COLO829 (cell line): ENCODE data around the gene SHISA4.
"Not testable (repeated sequence)": the region's sequence is repeated elsewhere in the genome, so short reads cannot be mapped to it uniquely, and the experiment has no call there.

Experiments used
- DNase-seq: peaks from one replicate; pipeline ENCODE4 v3.0.0; 2012; ENCODE audit warnings: low spot score

SHISA4 gene

GRCh38 chr1:201898240-201898894, 9.7 kb downstream of the SHISA4 start:
- DNase-seq = no peak

DNA sequence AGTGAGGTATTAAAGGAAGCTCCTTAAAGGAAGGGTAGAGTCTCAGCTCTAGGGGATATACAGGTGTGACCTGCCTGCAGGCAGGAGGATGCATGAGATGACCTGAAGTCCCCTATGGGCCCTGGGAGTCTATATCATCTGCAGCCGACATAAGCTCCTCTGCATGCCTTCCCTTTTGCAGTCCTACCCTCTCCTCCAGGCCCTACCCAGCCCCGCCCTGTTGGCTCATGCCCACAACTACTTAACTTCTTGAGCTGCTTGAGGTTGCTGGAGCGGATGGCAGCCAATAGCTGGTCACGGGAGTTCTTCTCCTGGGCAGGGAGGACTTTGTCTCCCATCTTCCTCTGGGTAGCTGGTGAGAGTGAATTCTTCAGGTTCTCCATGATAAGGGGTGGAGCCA, 10.3 kb downstream of the SHISA4 start:
- no peak for DNase-seq

DNA sequence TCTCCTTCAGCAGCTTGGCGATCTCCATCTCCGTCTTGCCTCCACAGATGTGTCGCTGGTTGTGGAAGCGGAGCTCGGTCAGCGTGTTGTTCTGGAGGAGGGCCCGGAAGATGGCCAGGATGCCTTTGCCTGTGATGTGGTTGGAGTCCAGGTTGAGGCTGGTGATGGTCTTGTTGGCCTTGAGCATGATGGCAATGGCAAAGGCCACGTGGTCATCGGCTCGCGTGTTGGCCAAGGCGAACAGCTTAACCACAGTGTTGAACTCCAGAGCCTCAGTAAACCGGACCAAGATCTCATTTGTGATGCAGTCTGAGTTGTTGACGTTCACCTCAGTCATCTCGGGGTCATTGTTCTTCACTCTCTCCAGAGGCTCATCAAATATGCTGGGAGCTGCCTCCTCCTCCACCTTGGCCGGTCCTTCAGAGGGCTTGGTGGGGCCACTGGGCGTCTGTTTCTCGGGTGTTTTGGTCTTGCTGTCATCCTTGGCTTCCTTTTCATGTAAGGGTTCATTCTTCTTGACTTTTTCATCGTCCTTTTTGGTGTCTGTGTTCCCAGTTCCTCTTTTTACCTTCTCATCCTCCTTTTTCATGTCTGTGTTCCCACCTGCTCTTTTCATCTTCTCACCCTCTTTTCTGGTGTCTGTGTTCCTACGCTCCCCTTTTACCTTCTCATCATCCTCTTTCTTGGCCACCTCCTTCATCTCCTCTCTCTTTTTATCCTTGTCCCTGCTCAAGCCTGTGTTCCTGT, 11.2 kb downstream of the SHISA4 start:
- DNase-seq = no peak

DNA sequence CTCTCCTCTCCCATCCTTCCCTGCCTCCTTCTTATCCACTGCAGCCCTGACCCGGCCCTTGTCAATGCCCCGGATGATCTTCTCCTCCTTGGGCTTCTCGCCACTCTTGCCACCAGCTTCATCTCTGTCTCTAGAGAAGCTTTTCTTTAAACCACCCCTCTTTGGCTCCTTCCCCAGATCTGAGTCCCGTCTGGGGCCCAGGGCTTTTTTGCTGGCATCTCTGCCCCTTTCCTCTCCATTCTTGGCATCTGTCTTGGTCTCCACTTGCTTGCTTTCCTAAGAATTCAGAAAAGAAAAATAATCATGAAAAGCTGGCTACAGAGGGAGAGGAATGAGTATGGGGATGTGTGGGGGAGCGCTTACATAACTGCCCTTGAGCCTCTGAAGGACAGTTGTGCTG, 11.8 kb downstream of the SHISA4 start:
- DNase-seq = no peak

DNA sequence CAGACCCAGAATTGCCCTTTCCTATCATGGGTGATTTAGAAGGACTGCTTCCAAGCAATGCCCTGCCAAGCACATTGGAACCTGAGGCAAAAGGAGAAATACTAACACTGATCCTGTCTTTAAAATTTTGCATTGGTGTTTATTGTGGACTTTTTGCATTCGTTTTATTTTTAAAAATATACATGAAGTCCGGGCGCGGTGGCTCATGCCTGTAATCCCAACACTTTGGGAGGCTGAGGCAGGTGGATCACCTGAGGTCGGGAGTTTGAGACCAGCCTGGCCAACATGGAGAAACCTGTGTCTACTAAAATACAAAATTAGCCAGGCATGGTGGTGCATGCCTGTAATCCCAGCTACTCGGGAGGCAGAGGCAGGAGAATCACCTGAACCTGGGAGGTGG, 12.3 kb downstream of the SHISA4 start:
- not testable (repeated sequence) for DNase-seq

DNA sequence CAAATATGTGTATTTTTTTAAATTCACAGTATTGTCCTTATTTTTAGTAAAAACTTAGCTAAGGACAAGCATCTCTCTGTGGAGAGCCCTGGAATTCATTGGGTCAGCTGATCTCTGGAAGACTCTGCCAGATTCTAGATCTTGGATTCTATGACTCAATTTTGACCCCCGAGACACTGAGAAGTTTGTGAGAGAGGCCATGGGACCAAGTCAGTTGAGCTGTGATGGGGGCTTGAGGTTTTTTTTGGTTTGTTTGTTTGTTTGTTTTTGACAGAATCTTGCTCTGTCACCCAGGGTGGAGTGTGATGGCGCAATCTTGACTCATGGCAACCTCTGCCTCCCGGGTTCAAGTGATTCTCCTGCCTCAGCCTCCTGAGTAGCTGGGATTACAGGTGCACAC, 13.5 kb downstream of the SHISA4 start:
- peak; percentile 60 for DNase-seq

DNA sequence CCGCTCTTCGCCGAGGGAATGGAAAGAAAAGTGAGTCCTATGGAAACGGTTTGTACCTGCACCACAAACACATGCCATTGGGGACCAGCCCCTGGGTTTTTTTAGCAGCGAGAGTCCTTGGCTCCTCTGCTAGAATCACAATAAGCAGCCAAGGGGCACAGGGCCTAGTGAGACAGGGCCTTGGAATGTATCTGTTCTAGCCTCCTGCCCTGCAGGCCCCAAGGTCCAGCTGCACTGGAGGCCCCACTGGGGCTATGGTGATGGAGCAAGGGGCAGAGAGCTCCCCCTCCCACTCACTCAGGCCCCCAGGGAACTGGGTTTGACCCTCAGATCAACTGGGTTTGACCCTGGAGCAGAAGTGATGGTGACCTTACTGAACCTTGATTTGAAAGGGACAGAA, 14.4 kb downstream of the SHISA4 start:
- DNase-seq = no peak

DNA sequence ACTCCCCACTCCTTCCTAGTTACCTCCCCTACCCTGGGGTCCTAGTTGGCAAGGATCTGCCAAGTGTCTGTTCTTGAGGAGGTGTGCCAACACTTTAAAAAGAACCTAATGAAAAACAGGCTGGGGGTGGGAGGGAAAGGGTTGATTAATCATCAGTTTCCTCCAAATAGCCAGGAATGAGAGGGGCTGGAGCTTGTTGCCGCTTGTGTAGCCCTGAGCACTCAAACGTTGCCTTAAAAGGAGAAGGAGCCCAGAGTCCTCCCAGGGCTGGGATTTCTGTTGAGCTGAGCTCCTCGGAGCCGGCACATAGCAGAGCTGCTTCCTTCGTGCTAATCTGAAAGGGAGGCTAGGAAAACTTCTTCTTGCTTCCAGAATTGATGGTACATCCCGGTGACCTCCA, 15.9 kb downstream of the SHISA4 start:
- no peak for DNase-seq

DNA sequence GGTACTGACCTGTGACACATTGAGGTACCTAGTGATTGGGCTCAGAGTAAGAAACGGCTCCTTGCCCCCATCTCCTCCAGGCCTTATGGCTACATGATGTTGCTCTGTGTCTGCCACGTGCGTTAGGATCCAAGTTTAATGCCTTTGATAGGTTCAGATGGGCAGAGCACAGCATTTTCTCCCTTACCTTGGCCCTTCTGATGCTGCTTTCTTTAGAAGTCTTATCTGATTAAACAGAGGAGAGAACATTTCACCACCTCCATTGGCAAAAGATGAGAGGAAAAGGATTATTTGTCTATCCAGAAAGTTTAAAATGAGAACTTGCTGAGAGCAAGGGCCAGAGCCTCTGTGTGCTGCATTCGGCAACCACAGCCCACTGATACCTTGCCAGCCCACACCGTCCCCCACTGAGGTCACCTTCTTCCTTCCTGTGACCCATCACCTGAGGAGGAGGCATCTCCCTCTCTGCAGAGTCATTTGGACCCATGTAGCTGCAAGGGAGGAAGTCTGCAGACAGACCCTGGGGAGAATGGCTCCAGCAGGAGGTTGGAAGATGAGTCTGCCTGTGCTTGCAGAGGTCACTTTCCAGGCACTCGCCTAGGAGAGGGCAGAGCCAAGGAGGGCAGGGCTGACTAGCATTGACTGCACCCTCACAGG, 16.7 kb downstream of the SHISA4 start:
- no peak for DNase-seq

- no peak for DNase-seq
Measured at GRCh38 chr1:201906336-201906735, 17.6 kb downstream of the SHISA4 start.

GRCh38 chr1:201907621-201908020, 18.9 kb downstream of the SHISA4 start:
- no peak for DNase-seq

GRCh38 chr1:201911826-201912571, 23.3 kb downstream of the SHISA4 start:
- no peak for DNase-seq

DNA sequence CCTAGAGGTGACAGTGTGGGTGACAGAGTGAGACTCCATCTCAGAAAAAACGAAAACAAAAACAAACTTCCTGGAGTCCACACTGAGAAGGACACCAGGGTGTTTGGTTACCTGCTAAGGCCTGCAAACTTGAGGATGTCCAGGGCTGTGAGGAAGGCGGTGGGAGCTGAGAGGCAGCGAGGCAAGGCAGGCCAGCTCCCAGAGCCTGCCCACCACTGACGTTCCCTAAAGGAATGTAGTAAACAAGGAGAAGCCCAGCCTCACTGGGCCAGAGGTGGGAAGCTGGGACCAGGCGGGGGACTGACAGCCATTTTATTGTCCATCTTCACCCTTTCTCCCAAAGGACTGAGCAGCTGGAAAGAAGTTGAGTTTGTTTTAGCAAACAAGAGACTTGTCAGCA, 24.1 kb downstream of the SHISA4 start:
- no peak for DNase-seq

DNA sequence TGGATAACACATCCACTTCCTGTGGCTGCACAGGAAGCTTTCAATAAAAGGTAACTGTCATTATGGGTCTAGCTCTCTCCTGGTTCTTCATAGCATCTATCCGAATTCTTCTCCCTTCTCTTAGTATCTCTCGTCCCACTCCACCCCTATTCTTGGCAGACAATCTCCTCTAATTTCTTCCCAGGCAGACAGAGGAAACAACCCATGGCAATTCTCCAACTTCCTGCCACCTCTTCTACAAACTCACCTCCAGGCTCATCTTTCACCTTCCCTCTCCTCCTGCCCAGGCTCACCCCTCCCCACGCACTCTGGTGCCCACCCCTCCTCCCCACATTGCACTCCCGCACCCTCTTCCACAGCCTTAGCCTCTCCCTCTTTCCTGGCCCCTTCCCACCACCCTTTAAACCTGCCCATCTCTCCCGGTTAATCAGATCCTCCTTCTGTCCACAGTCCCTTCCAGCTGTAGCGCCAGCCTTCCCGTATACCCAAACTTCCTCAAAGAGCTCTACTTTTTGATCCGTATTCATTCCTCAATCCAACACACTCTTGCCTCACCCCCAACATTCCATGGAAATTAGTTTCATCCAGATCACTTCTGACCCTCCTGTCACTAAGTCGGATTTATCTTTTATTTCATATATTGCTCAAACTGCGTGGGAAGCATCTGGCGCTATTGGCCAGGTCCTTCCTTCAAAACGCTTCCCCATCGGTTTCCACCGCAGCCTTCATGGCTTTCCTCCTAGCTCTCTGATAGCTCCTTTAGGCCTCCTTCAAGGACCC, 25.9 kb downstream of the SHISA4 start:
- DNase-seq = no peak

GRCh38 chr1:201916649-201917249, 28.1 kb downstream of the SHISA4 start:
- no peak for DNase-seq

- DNase-seq = no peak
Measured at GRCh38 chr1:201917362-201918033, 28.8 kb downstream of the SHISA4 start.

DNA sequence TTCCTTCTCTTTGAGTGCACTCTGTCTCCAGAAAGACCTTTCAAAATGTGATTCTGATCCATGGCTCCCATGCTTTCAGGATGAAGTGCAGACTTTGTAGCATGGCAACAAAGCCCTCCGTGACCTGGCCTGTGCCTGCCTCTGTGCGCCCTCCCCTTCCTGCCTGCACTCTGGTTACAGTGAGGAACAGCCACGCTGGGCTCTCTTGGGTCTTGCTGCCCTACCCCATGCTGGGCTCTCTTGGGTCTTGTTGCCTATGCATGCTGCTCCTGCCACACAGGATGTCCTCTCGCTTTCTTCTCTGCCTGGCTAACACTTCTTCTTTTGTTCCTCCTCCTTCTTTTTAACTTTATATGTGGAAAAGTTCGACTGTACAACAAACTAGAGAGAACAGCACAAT, 29.6 kb downstream of the SHISA4 start:
- DNase-seq = no peak

DNA sequence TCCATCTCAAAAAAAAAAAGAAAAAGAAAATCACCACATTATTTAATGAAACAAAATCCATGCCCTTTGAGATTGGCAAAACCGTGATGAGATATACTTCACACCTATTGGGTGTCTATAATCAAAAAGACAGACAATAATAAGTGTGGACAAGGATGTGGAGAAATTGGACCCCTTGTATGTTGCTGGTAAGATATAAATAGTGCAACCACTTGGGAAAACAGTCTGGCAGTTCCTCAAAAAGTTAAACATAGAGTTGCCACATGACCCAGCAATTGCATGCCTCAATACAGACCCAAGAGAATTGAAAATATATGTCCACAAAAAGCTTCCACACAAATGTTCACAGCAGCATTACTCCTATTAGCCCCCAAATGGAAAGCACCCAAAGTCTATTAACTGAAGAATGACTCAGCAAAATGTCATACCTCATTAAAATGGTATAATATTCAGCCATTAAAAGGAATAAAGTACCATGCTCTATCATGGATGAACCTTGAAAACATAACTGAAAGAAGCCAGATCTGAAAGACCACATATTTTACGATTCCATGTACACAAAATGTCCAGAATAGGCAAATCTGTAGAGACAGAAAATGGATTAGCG, 33.4 kb downstream of the SHISA4 start:
- no peak for DNase-seq

GRCh38 chr1:201925301-201925567, 36.5 kb downstream of the SHISA4 start:
- no peak for DNase-seq

GRCh38 chr1:201925981-201926645, 37.4 kb downstream of the SHISA4 start:
- DNase-seq = no peak
